DMS53 (cell line): ENCODE measurements around the gene OR6C2.
"Not testable (repeated sequence)": the region's sequence is repeated elsewhere in the genome, so short reads cannot be mapped to it uniquely, and the experiment has no call there.

ENCODE experiments used
- DNase-seq: peaks from one replicate; lab custom pipeline; 2025; lab: John Stamatoyannopoulos, UW

The OR6C2 gene

GRCh38 chr12:55472264-55472663 lies 28.4 kb downstream of the OR6C2 start:
- no peak for DNase-seq

- not testable (repeated sequence) for DNase-seq
Measured at GRCh38 chr12:55479136-55479535, 35.3 kb downstream of the OR6C2 start.

- DNase-seq: not testable (repeated sequence)
Measured at GRCh38 chr12:55484284-55484683, 40.4 kb downstream of the OR6C2 start.

DNA sequence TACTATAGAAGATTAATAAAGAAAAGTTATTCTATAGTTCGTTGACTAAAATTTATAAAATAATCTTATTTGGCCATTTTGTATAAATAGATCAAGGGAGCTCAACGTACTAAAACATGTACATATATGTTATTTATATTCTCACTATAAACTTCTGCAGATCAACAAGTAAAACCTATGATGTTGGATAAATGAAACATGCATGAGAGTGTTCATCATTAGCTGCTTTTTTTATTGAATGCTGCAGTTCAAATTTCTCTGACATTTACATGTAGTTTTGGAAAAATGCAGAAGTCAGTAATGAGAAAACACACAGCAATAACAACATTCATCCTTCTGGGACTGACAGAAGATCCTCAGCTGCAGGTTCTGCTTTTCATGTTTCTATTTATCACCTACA lies 48.2 kb downstream of the OR6C2 start, which contains the start of gene OR6C68:
TSS of gene OR6C68 (plus strand) at position 301 of the 400 bp plus-strand sequence. CDS start at position 301, 0 bp downstream.
- no peak for DNase-seq

- DNase-seq: no peak
Measured at GRCh38 chr12:55495490-55495889, 51.6 kb downstream of the OR6C2 start.

DNA sequence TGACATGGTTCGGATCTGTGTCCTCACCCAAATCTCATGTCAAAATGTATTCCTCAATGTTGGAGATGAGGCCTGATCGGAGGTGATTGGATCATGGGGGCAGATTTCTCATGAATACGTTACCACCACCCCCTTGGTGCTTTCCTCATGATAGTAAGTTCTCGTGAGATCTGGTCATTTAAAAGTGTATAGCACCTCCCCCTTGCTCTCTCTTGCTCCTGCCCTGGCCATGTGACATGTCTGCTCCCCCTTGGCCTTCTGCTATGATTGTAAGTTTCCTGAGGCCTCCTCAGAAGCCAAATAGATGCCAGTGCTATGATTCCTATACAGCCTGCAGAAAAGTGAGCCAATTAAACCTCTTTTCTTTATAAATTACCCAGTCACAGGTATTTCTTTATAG lies 55.4 kb downstream of the OR6C2 start:
- DNase-seq: no peak

DNA sequence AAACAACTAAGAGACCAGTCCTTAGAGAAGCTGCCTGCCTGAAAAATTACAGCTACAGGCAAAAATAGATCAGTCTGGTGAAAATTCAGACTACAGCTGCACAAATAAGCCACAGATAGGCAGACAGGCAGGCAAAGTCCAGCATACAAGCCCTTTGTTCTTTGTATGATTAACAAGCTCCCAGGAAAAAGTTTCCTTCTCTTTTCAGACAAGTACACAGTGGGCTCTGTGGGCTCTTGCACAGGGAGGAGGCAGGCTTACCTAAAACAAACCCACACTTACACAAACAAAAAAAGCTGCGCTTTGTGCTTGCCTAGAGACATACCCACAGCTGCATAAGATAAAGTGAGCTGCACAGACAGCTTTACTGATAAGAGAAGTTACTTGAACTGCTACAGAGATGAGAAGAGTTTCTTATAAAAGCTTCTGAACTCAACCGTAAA lies 56.0 kb downstream of the OR6C2 start:
- DNase-seq: peak; percentile 72

- no peak for DNase-seq
Measured at GRCh38 chr12:55501601-55502000, 57.7 kb downstream of the OR6C2 start.
